Measurements from ENCODE around the gene CCN2.

CCN2 gene

GRCh38 chr6:131966443-131966842 is 15.3 kb upstream of the CCN2 start:
- DNase-seq (ENCODE audit: low read depth) = no peak

DNA sequence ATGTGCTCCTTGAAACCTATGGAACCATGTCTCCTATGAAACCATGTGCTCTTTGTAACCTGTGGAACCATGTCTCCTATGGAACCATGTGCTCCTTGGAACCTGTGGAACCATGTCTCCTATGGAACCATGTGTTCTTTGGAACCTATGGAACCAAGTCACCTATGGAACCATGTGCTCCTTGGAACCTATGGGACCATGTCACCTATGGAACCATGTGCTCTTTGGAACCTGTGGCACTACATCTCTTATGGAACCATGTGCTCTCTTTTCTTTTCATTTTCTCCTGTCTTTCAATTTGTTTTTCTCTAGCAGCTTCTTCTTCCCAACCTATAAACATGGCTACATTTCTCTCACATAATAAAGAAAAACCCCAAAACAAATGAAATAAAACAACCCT is 11.9 kb upstream of the CCN2 start:
- no peak for DNase-seq (ENCODE audit: low read depth)

- DNase-seq (ENCODE audit: low read depth) = no peak
These were observed 9.4 kb upstream of the CCN2 start for GRCh38 chr6:131960371-131961133.

GRCh38 chr6:131958542-131959470 is 7.6 kb upstream of the CCN2 start:
- no peak for DNase-seq (ENCODE audit: low read depth)

DNA sequence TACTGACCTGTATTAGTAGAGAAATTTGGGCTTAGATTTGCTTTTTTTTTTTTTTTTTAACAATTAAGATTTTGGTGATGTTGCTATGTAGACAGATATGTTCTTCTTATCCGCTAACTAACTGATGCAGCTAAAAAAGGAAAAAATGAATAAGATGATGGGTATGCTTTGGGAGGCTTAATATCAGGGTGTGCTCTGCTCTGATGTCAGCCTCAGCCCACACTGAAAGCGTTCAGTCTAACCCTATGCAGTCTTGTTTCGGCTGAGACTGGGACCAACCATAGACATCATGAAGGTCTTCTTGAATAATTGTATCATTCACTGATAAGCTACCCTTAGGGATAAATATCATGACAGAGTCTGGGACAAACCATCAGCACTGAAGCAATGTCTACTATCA is 6.9 kb upstream of the CCN2 start:
- DNase-seq (ENCODE audit: low read depth) = no peak

GRCh38 chr6:131955876-131956275 is 4.7 kb upstream of the CCN2 start:
- DNase-seq (ENCODE audit: low read depth) = no peak

- no peak for DNase-seq (ENCODE audit: low read depth)
These were observed 4.0 kb upstream of the CCN2 start for GRCh38 chr6:131955192-131955591.

DNA sequence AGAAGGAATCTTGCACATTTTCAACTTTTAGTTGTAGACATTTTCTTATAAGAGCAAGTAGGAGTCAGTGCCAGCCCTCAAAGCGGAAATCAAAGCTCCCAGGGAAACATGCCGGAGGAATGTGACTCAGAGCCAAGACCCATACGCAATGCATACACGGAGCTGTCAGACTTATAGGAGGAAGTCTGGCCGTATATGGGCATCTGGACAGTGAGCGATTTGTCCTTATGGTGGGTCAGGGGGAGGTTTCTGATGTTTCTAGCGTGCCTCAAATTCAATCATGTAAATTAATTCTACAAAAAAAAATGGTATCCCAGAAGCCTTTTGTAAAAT is 3.6 kb upstream of the CCN2 start:
- no peak for DNase-seq (ENCODE audit: low read depth)

GRCh38 chr6:131954059-131954774 is 3.0 kb upstream of the CCN2 start:
- DNase-seq (ENCODE audit: low read depth) = no peak

- no peak for DNase-seq (ENCODE audit: low read depth)
These were observed 1.8 kb upstream of the CCN2 start for GRCh38 chr6:131952886-131953509.

DNA sequence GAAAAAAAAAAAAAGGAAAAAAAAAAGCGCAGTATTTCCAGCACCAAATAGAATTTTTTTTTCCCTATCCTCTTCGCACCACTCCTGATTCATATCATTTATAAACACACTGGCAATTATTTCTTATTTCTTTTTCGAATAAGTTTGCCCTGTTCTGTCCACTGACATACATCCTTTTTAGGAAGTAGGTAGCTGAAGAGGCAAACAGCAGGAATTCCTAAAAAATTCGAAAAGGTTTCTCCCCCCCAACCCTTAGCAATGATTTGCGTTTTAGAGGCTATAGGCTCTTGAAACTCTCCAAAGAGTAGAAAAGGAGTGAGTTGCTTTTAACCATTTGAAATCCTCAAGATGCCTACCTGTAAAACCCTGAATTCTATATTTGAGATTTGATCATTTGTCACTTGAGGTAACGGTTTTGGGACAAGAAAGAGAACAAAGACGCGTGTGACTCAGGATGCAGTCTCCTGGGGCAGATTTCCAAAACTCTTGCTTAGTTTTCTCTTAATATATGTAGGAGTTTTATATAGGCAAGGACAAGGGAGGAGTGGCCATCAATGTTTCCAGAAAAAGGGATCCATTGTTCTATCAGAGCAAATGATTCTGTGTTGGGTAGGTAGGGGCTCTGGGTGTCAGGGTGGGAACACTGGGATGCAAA is 531 bp upstream of the CCN2 start:
- no peak for DNase-seq (ENCODE audit: low read depth)

GRCh38 chr6:131949909-131950766 is 1.0 kb downstream of the CCN2 start:
- DNase-seq (ENCODE audit: low read depth) = no peak

- no peak for DNase-seq (ENCODE audit: low read depth)
These were observed 1.6 kb downstream of the CCN2 start for GRCh38 chr6:131949620-131949908.

- no peak for DNase-seq (ENCODE audit: low read depth)
These were observed 2.2 kb downstream of the CCN2 start for GRCh38 chr6:131948692-131949619.

GRCh38 chr6:131947986-131948661 is 3.0 kb downstream of the CCN2 start:
- DNase-seq (ENCODE audit: low read depth) = no peak

- DNase-seq (ENCODE audit: low read depth) = no peak
These were observed 3.9 kb downstream of the CCN2 start for GRCh38 chr6:131946992-131947955.

- no peak for DNase-seq (ENCODE audit: low read depth)
These were observed 4.7 kb downstream of the CCN2 start for GRCh38 chr6:131946404-131946991.

- no peak for DNase-seq (ENCODE audit: low read depth)
These were observed 5.2 kb downstream of the CCN2 start for GRCh38 chr6:131945971-131946370.
